Neural crest cell (in vitro differentiated cells): ENCODE data around the gene CRACDL. TPM values are rescaled to one million over a fixed set of nuclear protein-coding genes. Genes with fewer than 3 reads are reported as not detected.

ENCODE experiments used
- DNase-seq: peaks from one replicate; pipeline ENCODE4 v3.0.0; 2021; ENCODE audit warnings: low read depth, mixed read lengths, low spot score
- H3K27ac Mint-ChIP-seq: one replicate; pipeline ENCODE4 v1.8.0; 2021; ENCODE audit warnings: mild to moderate bottlenecking, mixed read lengths; ENCODE audit not compliant: unreplicated experiment
- H3K27me3 Mint-ChIP-seq: 2 replicates; pipeline ENCODE4 v1.8.0; 2021; ENCODE audit warnings: low read depth, mild to moderate bottlenecking, mixed read lengths
- H3K36me3 Mint-ChIP-seq: 2 replicates; pipeline ENCODE4 v1.8.0; 2021; ENCODE audit warnings: low read depth, mild to moderate bottlenecking, mixed read lengths
- H3K4me1 Mint-ChIP-seq: 2 replicates; pipeline ENCODE4 v1.8.0; 2021; ENCODE audit warnings: mixed read lengths
- H3K4me3 Mint-ChIP-seq: one replicate; pipeline ENCODE4 v1.8.0; 2021; ENCODE audit warnings: mild to moderate bottlenecking, mixed read lengths
- H3K9me3 Mint-ChIP-seq: 2 replicates; pipeline ENCODE4 v1.8.0; 2021; ENCODE audit warnings: mixed read lengths
- CTCF ChIP-seq: fragments of 200-600 bp; sonication (generic); conservative IDR thresholded peaks from 2 replicates; pipeline ENCODE4 v1.5.0; 2021; ENCODE audit warnings: antibody characterized with exemption, mild to moderate bottlenecking
- total RNA-seq: library from RNA; stranded (reverse); gene quantifications from 2 replicates; pipeline ENCODE4 v1.2.1, GENCODE V29; 2021

CRACDL gene
- total RNA-seq, 1 donor from 2014 or later: 0.37 TPM

- H3K4me3 Mint-ChIP-seq: peak overlapping the region; percentile 47
- no peaks in the 10 kb centered on the region for H3K9me3 Mint-ChIP-seq
- TF ChIP-seq CTCF: peak; percentile 49
- H3K27ac Mint-ChIP-seq: no peak overlapping the region
- H3K4me1 Mint-ChIP-seq: peaks cover 24% of the 10 kb centered on the region
- peaks cover 41% of the 10 kb centered on the region for H3K27me3 Mint-ChIP-seq
- peak; percentile 59 for DNase-seq
- no peaks in the 10 kb centered on the region for H3K36me3 Mint-ChIP-seq
Measured at GRCh38 chr2:98822301-98823164, 113.5 kb downstream of the CRACDL start.

- no peaks in the 10 kb centered on the region for H3K9me3 Mint-ChIP-seq
- TF ChIP-seq CTCF: no peak
- H3K4me3 Mint-ChIP-seq: peak overlapping the region; percentile 67
- DNase-seq: no peak
- H3K36me3 Mint-ChIP-seq: no peaks in the 10 kb centered on the region
- no peak overlapping the region for H3K27ac Mint-ChIP-seq
- peaks cover 40% of the 10 kb centered on the region for H3K27me3 Mint-ChIP-seq
- peaks cover 25% of the 10 kb centered on the region for H3K4me1 Mint-ChIP-seq
Measured at GRCh38 chr2:98821629-98822135, 114.3 kb downstream of the CRACDL start.

GRCh38 chr2:98819231-98819766 is 116.7 kb downstream of the CRACDL start:
- Mint-ChIP-seq H3K27me3 (peaks cover 28% of the 10 kb centered on the region), H3K4me1 (peaks cover 25% of the 10 kb centered on the region), H3K4me3 (peak overlapping the region; percentile 62), H3K27ac (peak overlapping the region; percentile 81), H3K36me3 (no peaks in the 10 kb centered on the region), H3K9me3 (no peaks in the 10 kb centered on the region)
- no peak for TF ChIP-seq CTCF
- DNase-seq: no peak

GRCh38 chr2:98818164-98818563 is 117.9 kb downstream of the CRACDL start:
- DNase-seq: no peak
- Mint-ChIP-seq H3K4me1 (peaks cover 21% of the 10 kb centered on the region), H3K36me3 (no peaks in the 10 kb centered on the region), H3K27ac (no peak overlapping the region), H3K27me3 (peaks cover 20% of the 10 kb centered on the region), H3K9me3 (no peaks in the 10 kb centered on the region), H3K4me3 (no peak overlapping the region)
- no peak for TF ChIP-seq CTCF

GRCh38 chr2:98816281-98816680 is 119.7 kb downstream of the CRACDL start:
- Mint-ChIP-seq H3K36me3 (no peaks in the 10 kb centered on the region), H3K9me3 (no peaks in the 10 kb centered on the region), H3K4me1 (peaks cover 21% of the 10 kb centered on the region), H3K27ac (no peak overlapping the region), H3K4me3 (no peak overlapping the region), H3K27me3 (peaks cover 20% of the 10 kb centered on the region)
- no peak for TF ChIP-seq CTCF
- no peak for DNase-seq
